GM18861 (cell line): Measurements from ENCODE around the gene MMD2.
"Not testable (repeated sequence)": the region's sequence is repeated elsewhere in the genome, so short reads cannot be mapped to it uniquely, and the experiment has no call there.

Source experiments
- ATAC-seq: cut with Tn5 transposase; IDR thresholded peaks from one replicate; pipeline ENCODE4 v1.9.1; 2021; ENCODE audit not compliant: unreplicated experiment

The MMD2 gene

GRCh38 chr7:4904346-4904745 is 54.6 kb downstream of the MMD2 start:
- ATAC-seq: no peak

GRCh38 chr7:4895766-4896165 is 63.2 kb downstream of the MMD2 start:
- ATAC-seq: no peak

- no peak for ATAC-seq
These were observed 64.5 kb downstream of the MMD2 start for GRCh38 chr7:4894482-4894881.

GRCh38 chr7:4893929-4894475 is 65.0 kb downstream of the MMD2 start:
- ATAC-seq: no peak

GRCh38 chr7:4893188-4893587 is 65.8 kb downstream of the MMD2 start:
- not testable (repeated sequence) for ATAC-seq

GRCh38 chr7:4891522-4891921 is 67.5 kb downstream of the MMD2 start:
- not testable (repeated sequence) for ATAC-seq

GRCh38 chr7:4889682-4890081 is 69.3 kb downstream of the MMD2 start:
- ATAC-seq: no peak

GRCh38 chr7:4888161-4888560 is 70.8 kb downstream of the MMD2 start:
- no peak for ATAC-seq

GRCh38 chr7:4886671-4887070 is 72.3 kb downstream of the MMD2 start:
- ATAC-seq: no peak

GRCh38 chr7:4885317-4885807 is 73.6 kb downstream of the MMD2 start:
- no peak for ATAC-seq

- ATAC-seq: no peak
These were observed 74.8 kb downstream of the MMD2 start for GRCh38 chr7:4884164-4884563.

- no peak for ATAC-seq
These were observed 75.4 kb downstream of the MMD2 start, which contains the start of gene RADIL for GRCh38 chr7:4883372-4884144. RADIL (minus strand) TSS chr7:4883716; CDS start chr7:4878139, 5,577 bp downstream.

GRCh38 chr7:4883033-4883371 is 76.0 kb downstream of the MMD2 start:
- ATAC-seq: no peak

GRCh38 chr7:4882169-4883032 is 76.6 kb downstream of the MMD2 start:
- ATAC-seq: no peak

- no peak for ATAC-seq
These were observed 78.8 kb downstream of the MMD2 start for GRCh38 chr7:4880218-4880617.

- no peak for ATAC-seq
These were observed 79.4 kb downstream of the MMD2 start for GRCh38 chr7:4879396-4880081.

GRCh38 chr7:4878336-4879335 is 80.4 kb downstream of the MMD2 start:
- ATAC-seq: no peak

GRCh38 chr7:4876586-4876985 is 82.4 kb downstream of the MMD2 start:
- ATAC-seq: no peak

GRCh38 chr7:4875391-4875790 is 83.6 kb downstream of the MMD2 start:
- ATAC-seq: no peak
